ENCODE measurements around the gene KLF9.

The KLF9 gene

GRCh38 chr9:70385426-70385825 lies 29.0 kb downstream of the KLF9 start:
- no peaks in the 10 kb centered on the region for H3K9me3 ChIP-seq (ENCODE audit: insufficient read depth, low read depth, low read length)
- no peaks in the 10 kb centered on the region for H3K36me3 ChIP-seq (ENCODE audit: insufficient read depth, low read depth, low read length)
- H3K27me3 ChIP-seq (ENCODE audit: insufficient read depth, low read length): no peaks in the 10 kb centered on the region
- H3K4me1 ChIP-seq (ENCODE audit: insufficient read depth, low read length): peaks cover under 1% of the 10 kb centered on the region; the same call in 1 of the 2 replicates
- H3K27ac ChIP-seq (ENCODE audit: low read length): no peak overlapping the region
- no peak overlapping the region for H3K9ac ChIP-seq (ENCODE audit: low read depth, low read length)
- H3K4me3 ChIP-seq (ENCODE audit: low read length): no peak overlapping the region

GRCh38 chr9:70382709-70383605 lies 31.5 kb downstream of the KLF9 start:
- Histone ChIP-seq H3K9me3 (ENCODE audit: insufficient read depth, low read depth, low read length) (no peaks in the 10 kb centered on the region), H3K9ac (ENCODE audit: low read depth, low read length) (no peak overlapping the region), H3K4me3 (ENCODE audit: low read length) (no peak overlapping the region), H3K27ac (ENCODE audit: low read length) (no peak overlapping the region), H3K27me3 (ENCODE audit: insufficient read depth, low read length) (no peaks in the 10 kb centered on the region), H3K36me3 (ENCODE audit: insufficient read depth, low read depth, low read length) (no peaks in the 10 kb centered on the region), H3K4me1 (ENCODE audit: insufficient read depth, low read length) (no peaks in the 10 kb centered on the region)

GRCh38 chr9:70382046-70382708 lies 32.3 kb downstream of the KLF9 start:
- H3K27ac ChIP-seq (ENCODE audit: low read length): no peak overlapping the region
- no peaks in the 10 kb centered on the region for H3K36me3 ChIP-seq (ENCODE audit: insufficient read depth, low read depth, low read length)
- H3K27me3 ChIP-seq (ENCODE audit: insufficient read depth, low read length): no peaks in the 10 kb centered on the region
- H3K9ac ChIP-seq (ENCODE audit: low read depth, low read length): no peak overlapping the region
- H3K4me3 ChIP-seq (ENCODE audit: low read length): no peak overlapping the region
- H3K9me3 ChIP-seq (ENCODE audit: insufficient read depth, low read depth, low read length): no peaks in the 10 kb centered on the region
- H3K4me1 ChIP-seq (ENCODE audit: insufficient read depth, low read length): no peaks in the 10 kb centered on the region

GRCh38 chr9:70374962-70375618 lies 39.4 kb downstream of the KLF9 start:
- Histone ChIP-seq H3K27me3 (ENCODE audit: insufficient read depth, low read length) (no peaks in the 10 kb centered on the region), H3K36me3 (ENCODE audit: insufficient read depth, low read depth, low read length) (no peaks in the 10 kb centered on the region), H3K9me3 (ENCODE audit: insufficient read depth, low read depth, low read length) (no peaks in the 10 kb centered on the region), H3K27ac (ENCODE audit: low read length) (no peak overlapping the region), H3K4me3 (ENCODE audit: low read length) (no peak overlapping the region), H3K4me1 (ENCODE audit: insufficient read depth, low read length) (no peaks in the 10 kb centered on the region), H3K9ac (ENCODE audit: low read depth, low read length) (no peak overlapping the region)

DNA sequence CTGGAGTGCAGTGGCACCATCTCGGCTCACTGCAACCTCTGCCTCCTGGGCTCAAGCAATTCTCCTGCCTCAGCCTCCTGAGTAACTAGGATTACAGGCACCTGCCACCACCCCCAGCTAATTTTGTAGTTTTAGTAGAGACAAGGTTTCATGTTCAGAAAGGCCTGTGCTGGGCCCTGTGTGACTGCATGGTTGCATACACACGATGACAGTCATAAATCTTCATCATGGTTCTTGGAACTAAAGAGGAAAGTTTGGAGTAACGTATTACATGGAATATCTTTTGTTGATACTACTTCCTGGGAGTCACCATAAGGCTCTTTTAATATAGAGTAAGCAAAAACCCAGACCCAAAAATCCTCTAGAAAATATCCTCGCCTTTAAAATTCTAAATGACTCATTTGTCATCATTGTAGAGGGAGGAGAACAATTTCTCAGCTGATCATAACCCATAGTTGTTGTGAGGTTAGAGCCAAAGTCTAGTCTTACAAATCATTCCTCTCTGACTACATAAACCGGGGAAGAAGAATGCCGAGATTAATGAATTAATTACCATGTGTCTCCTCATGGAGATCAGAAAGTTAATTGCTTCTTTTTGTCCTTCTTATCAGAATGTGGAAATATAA lies 47.0 kb downstream of the KLF9 start:
- H3K4me3 ChIP-seq (ENCODE audit: low read length): no peak overlapping the region
- no peaks in the 10 kb centered on the region for H3K4me1 ChIP-seq (ENCODE audit: insufficient read depth, low read length)
- H3K9ac ChIP-seq (ENCODE audit: low read depth, low read length): no peak overlapping the region
- no peaks in the 10 kb centered on the region for H3K9me3 ChIP-seq (ENCODE audit: insufficient read depth, low read depth, low read length)
- no peak overlapping the region for H3K27ac ChIP-seq (ENCODE audit: low read length)
- no peaks in the 10 kb centered on the region for H3K36me3 ChIP-seq (ENCODE audit: insufficient read depth, low read depth, low read length)
- no peaks in the 10 kb centered on the region for H3K27me3 ChIP-seq (ENCODE audit: insufficient read depth, low read length)

- Histone ChIP-seq H3K27me3 (ENCODE audit: insufficient read depth, low read length) (no peaks in the 10 kb centered on the region), H3K4me3 (ENCODE audit: low read length) (no peak overlapping the region), H3K36me3 (ENCODE audit: insufficient read depth, low read depth, low read length) (no peaks in the 10 kb centered on the region), H3K9ac (ENCODE audit: low read depth, low read length) (no peak overlapping the region), H3K4me1 (ENCODE audit: insufficient read depth, low read length) (no peaks in the 10 kb centered on the region), H3K27ac (ENCODE audit: low read length) (no peak overlapping the region), H3K9me3 (ENCODE audit: insufficient read depth, low read depth, low read length) (no peaks in the 10 kb centered on the region)
Measured at GRCh38 chr9:70363760-70364159, 50.7 kb downstream of the KLF9 start.

DNA sequence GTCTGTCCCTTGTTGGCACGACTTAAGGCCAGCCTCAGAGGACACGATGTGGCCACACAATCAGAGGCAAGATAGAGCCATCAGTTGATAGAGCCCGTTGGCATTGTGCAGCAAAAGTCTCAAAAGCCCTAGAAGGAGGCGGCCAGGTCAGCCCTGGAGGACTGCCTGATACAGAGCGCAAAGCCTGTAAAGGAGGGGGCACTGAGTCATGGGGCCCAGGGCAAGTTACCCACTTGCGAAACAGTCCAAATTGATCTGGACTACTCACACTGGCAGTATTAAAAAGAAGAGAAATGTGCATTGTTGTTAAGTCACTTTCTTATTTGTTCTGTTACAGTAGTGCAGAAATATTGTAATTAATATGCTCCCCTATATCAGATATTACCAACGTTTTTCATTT lies 51.5 kb downstream of the KLF9 start:
- Histone ChIP-seq H3K27me3 (ENCODE audit: insufficient read depth, low read length) (no peaks in the 10 kb centered on the region), H3K27ac (ENCODE audit: low read length) (no peak overlapping the region), H3K9ac (ENCODE audit: low read depth, low read length) (no peak overlapping the region), H3K4me1 (ENCODE audit: insufficient read depth, low read length) (no peaks in the 10 kb centered on the region), H3K9me3 (ENCODE audit: insufficient read depth, low read depth, low read length) (no peaks in the 10 kb centered on the region), H3K36me3 (ENCODE audit: insufficient read depth, low read depth, low read length) (no peaks in the 10 kb centered on the region), H3K4me3 (ENCODE audit: low read length) (no peak overlapping the region)

- Histone ChIP-seq H3K4me1 (ENCODE audit: insufficient read depth, low read length) (no peaks in the 10 kb centered on the region), H3K36me3 (ENCODE audit: insufficient read depth, low read depth, low read length) (peaks cover 15% of the 10 kb centered on the region), H3K4me3 (ENCODE audit: low read length) (no peak overlapping the region), H3K27ac (ENCODE audit: low read length) (no peak overlapping the region), H3K9ac (ENCODE audit: low read depth, low read length) (no peak overlapping the region), H3K9me3 (ENCODE audit: insufficient read depth, low read depth, low read length) (no peaks in the 10 kb centered on the region), H3K27me3 (ENCODE audit: insufficient read depth, low read length) (no peaks in the 10 kb centered on the region)
Measured at GRCh38 chr9:70355801-70356200, 58.7 kb downstream of the KLF9 start.

GRCh38 chr9:70352802-70353201 lies 61.7 kb downstream of the KLF9 start:
- H3K9ac ChIP-seq (ENCODE audit: low read depth, low read length): no peak overlapping the region
- peaks cover 31% of the 10 kb centered on the region for H3K36me3 ChIP-seq (ENCODE audit: insufficient read depth, low read depth, low read length)
- H3K27me3 ChIP-seq (ENCODE audit: insufficient read depth, low read length): no peaks in the 10 kb centered on the region
- H3K27ac ChIP-seq (ENCODE audit: low read length): no peak overlapping the region
- H3K9me3 ChIP-seq (ENCODE audit: insufficient read depth, low read depth, low read length): no peaks in the 10 kb centered on the region
- H3K4me1 ChIP-seq (ENCODE audit: insufficient read depth, low read length): no peaks in the 10 kb centered on the region
- no peak overlapping the region for H3K4me3 ChIP-seq (ENCODE audit: low read length)

DNA sequence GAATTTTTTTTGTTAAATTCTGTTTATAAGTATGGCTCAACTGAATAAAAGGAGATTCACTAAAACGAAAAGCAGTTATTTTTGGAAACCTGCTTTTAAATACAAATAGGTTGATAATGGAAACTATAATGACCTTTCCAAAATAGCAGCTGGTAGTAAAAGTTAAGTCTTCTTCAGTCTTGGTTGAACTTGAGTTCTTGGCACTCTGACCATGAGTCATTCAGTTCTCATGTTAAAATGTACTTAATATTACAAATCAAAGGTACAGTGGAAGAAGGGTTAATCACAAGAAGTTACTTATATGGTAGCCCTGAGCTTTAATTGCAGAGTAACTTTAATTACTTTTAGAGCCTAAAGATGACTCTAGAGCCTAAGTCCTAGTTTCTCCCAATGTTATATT lies 62.1 kb downstream of the KLF9 start:
- no peaks in the 10 kb centered on the region for H3K9me3 ChIP-seq (ENCODE audit: insufficient read depth, low read depth, low read length)
- H3K4me3 ChIP-seq (ENCODE audit: low read length): no peak overlapping the region
- peaks cover 35% of the 10 kb centered on the region for H3K36me3 ChIP-seq (ENCODE audit: insufficient read depth, low read depth, low read length)
- H3K27me3 ChIP-seq (ENCODE audit: insufficient read depth, low read length): no peaks in the 10 kb centered on the region
- H3K9ac ChIP-seq (ENCODE audit: low read depth, low read length): no peak overlapping the region
- H3K27ac ChIP-seq (ENCODE audit: low read length): no peak overlapping the region
- H3K4me1 ChIP-seq (ENCODE audit: insufficient read depth, low read length): no peaks in the 10 kb centered on the region

- H3K27me3 ChIP-seq (ENCODE audit: insufficient read depth, low read length): no peaks in the 10 kb centered on the region
- no peaks in the 10 kb centered on the region for H3K9me3 ChIP-seq (ENCODE audit: insufficient read depth, low read depth, low read length)
- peaks cover 52% of the 10 kb centered on the region for H3K36me3 ChIP-seq (ENCODE audit: insufficient read depth, low read depth, low read length)
- H3K4me1 ChIP-seq (ENCODE audit: insufficient read depth, low read length): no peaks in the 10 kb centered on the region
- no peak overlapping the region for H3K9ac ChIP-seq (ENCODE audit: low read depth, low read length)
- H3K4me3 ChIP-seq (ENCODE audit: low read length): no peak overlapping the region
- no peak overlapping the region for H3K27ac ChIP-seq (ENCODE audit: low read length)
Measured at GRCh38 chr9:70347046-70347445, 67.4 kb downstream of the KLF9 start.

Measured in iPS-20b (cell line).